ENCODE data around the gene ADCY9.

ADCY9 gene

GRCh38 chr16:3915426-3916260 lies 200.6 kb downstream of the ADCY9 start:
- no peak overlapping the region for H3K27ac ChIP-seq
- no peak for TF ChIP-seq CTCF (conservative IDR thresholded peaks at IDR 0.05)

- no peak for TF ChIP-seq CTCF (conservative IDR thresholded peaks at IDR 0.05)
- no peak overlapping the region for H3K27ac ChIP-seq
Observed at GRCh38 chr16:3912897-3913296, 203.3 kb downstream of the ADCY9 start.
